Frontal cortex (tissue), 4 donors: ENCODE results near the gene DNAJC4. TPM values are rescaled to one million over a fixed set of nuclear protein-coding genes. Genes with fewer than 3 reads are reported as not detected.
"Not testable (repeated sequence)": the region's sequence is repeated elsewhere in the genome, so short reads cannot be mapped to it uniquely, and the experiment has no call there.

Experiments used
- DNase-seq, 2 donors: peaks; one replicate each; pipeline ENCODE4 v3.0.0; 2012; ENCODE audit warnings: low spot score in 2 of 2
- FAIRE-seq: peaks from 2 replicates; lab custom pipeline; 2012; peaks lifted over from hg19 to GRCh38; lab: Jason Lieb, UNC
- total RNA-seq: library from RNA; depleted of rRNA; stranded (reverse); fragments of >200 nt; gene quantifications from one replicate; pipeline ENCODE4 v1.2.3, GENCODE V29; 2014
- donor health status: control.
- donor health status: control.
- donor health status: control.

Gene DNAJC4
- total RNA-seq, 1 donor from 2014 or later = 9.8 TPM

DNA sequence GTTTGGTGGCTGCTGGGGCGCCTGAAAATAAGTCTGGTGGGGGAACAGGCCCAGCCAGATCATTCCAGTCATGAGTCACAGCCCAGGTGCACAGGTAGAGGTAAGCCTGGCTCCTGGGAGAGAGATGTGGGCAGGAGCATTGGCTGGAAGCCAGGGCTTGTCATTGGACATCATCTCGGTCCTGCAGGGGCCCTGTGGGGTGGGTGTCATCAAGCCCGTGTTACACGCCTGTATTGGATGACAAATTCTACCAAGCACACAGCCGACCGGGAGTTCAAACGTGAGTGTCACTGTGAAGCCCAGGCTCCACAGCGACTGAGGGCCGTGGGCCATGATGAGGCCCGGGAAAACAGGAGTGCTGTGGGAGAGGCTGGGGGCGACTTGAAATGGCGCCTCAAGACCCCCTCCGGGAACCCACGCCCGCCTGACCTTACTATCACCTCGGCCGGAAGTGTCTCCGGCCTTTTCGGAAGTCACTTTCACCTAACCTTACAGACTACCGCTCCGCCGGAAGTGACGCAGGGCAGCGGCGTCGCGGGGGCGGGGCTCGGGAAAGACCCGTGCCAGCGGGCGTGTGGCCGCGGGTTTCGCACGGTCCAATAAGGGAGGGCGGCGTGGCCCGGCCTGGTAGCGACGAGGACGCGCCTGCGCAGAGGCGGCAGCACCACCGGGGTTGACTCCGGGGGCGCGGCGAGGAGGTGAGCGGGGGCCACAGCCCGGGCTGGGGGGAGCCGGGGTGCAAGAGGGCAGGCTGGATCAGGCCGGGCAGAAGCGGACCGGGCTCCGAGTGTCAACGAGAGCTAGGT is 10.3 kb downstream of the DNAJC4 start, which contains the start of gene FKBP2:
TSS of gene FKBP2 (plus strand) at position 661 of the 806 bp plus-strand sequence. CDS start 1,293 bp downstream, outside the sequence.
- peak; percentile 96 to 97 for DNase-seq
- FAIRE-seq = no peak

DNA sequence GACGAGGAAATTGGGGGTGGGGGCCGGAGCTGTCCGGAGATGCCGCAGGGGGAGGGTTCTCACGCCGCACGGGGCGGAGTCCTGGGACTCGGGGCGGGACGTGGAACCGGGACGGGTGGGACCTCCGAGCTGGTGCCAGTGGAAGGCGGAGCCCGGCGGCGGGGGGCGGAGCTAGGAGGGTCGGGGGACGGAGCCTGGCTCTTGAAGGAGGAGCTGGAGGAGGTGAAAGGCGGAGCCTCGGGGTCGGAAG is 10.8 kb downstream of the DNAJC4 start:
- FAIRE-seq = no peak
- peak; percentile 98 to 99 for DNase-seq

- no peak for FAIRE-seq
- DNase-seq = no peak
Observed at GRCh38 chr11:64241491-64242374, 11.4 kb downstream of the DNAJC4 start.

GRCh38 chr11:64243236-64243854 is 13.0 kb downstream of the DNAJC4 start:
- DNase-seq (no peak), FAIRE-seq (no peak)

GRCh38 chr11:64244107-64244506 is 13.8 kb downstream of the DNAJC4 start:
- DNase-seq = no peak
- FAIRE-seq = no peak

GRCh38 chr11:64244966-64245365 is 14.6 kb downstream of the DNAJC4 start:
- no peak for DNase-seq

DNA sequence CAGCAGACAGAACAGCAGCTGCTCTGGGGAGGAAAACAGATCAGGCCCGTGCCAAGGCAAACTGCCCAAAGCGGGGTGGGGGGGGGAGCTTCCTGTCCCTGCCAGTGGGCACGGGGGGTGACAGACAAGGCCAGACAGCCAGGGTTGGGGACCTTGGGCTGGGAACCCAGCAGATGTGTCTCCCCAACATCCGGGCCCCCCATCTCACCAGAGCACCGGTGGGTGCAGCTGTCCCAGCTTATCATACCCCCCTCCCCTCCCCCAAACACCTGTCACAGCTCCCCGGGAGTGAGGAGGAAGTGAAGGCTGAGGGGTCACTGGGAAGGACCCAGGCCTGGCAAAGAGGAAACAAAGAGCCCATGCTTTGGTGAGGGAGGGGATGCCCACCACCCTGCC is 15.1 kb downstream of the DNAJC4 start:
- FAIRE-seq = no peak
- DNase-seq = no peak

More at GRCh38 chr11:64244966-64245365, 14.6 kb downstream of the DNAJC4 start:
- no peak for FAIRE-seq

DNA sequence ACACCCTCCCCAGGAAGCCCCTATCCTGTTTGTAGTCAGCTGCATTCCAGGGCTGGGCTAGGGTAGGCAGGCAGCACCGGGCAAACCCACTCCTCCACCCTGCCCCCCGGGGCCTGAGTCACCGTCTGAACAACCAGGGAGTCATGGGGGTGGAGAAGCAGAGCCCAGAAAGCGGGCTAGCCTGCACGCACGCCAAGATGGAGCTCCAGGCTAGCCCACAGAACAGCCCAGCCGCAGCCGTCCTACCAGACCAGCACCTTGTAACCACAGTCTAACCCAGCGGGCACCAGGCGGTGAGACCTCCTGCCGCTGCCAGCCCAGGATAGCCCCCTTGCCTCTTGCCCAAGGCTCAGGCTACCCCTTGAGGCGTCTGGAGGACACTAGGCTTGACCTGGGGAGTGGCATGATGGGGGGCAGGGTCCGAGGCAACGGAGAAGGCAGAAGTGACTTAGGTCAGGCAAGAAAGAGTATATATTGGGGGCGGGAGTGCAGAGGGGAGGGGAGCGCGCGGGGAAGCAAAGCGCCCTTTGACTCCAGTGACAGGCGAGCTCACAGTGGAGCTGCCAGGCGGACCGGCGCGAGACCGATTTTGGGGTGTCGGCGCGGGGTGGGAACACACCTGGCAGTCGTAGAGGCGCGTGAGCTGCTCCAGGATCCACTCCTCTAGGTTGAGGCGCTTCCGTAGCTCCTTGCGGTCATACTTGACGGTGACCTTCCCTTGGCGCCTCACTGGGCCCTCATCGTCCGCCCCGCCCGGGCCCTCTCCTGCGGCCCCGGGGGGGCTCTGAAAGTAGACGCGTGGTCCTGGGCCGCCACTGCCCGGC is 15.7 kb downstream of the DNAJC4 start:
- no peak for FAIRE-seq

GRCh38 chr11:64246621-64246870 is 16.2 kb downstream of the DNAJC4 start:
- DNase-seq, FAIRE-seq: not testable (repeated sequence)

More for the DNA sequence above, 15.7 kb downstream of the DNAJC4 start:
- peak in 1 of 2 donors; percentile 75 for DNase-seq

GRCh38 chr11:64246871-64247728 is 16.8 kb downstream of the DNAJC4 start, which contains the start of gene PPP1R14B:
Gene PPP1R14B (minus strand): TSS chr11:64246943. CDS start chr11:64246673, 270 bp downstream.
- FAIRE-seq = no peak
- DNase-seq = peak; percentile 91 to 93

GRCh38 chr11:64247729-64248531 is 17.6 kb downstream of the DNAJC4 start:
- DNase-seq (no peak), FAIRE-seq (no peak)

- DNase-seq (no peak), FAIRE-seq (no peak)
Observed at GRCh38 chr11:64248578-64248977, 18.2 kb downstream of the DNAJC4 start.

DNA sequence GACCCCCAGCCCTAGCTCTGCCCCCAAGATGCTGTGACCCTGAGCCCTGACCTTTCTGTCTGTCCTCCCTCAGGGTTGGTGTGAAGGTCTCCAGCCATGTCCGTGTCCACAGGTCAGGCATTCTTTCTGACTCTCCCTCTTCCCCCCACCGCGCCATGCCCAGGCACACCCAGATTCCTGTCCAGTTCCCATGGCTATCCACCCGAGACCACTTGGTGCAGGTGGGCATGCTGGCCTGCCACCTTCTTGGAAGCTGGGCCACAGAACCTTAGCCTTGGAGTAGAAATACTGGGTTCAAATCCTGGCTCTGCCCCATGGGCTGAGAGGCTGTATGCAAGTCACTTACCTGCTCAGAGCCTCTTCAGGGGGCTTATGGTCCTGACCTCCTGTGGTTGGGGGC is 18.7 kb downstream of the DNAJC4 start:
- FAIRE-seq (no peak), DNase-seq (no peak)

DNA sequence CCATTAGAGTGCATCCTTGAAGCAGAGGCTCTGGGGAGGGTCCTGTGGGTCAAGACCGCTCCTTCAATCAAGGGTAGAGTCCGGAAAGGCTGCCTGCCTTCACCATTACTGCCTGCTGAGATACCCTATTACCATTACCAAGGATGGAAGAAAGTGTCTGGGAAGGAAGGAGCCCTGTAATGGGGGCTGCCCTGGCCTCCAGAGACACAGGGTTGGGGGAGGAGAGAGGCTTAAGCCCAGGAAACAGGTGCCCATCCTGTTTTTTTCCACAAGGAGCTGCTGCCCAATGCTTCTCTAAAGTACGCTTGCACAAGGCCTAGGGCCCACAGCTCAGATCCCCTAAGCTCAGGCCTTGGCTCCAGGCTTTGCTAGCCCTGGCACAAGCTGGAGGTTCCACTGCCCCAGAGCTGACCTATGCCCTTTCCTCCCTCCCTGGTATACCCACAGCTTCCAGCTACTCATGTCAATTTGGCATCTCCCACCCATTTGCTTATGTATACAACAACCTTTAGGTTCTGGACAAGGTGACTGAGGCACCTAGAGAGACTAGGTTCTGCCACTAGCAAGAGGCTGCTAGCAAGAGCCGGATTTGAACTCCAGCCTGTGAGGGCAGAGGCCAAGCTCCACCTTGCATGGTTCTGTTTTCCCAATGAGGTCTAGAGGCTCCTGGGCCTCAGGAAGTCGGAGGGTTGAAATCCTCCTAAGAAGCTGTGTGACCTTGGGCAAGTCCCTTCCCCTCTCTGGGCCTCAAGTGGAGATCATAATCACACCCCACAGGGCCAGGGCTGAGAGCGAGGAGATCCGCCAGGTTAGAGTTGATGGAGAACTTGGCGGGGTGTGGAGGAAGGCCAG is 19.4 kb downstream of the DNAJC4 start:
- no peak for FAIRE-seq
- DNase-seq = no peak

DNA sequence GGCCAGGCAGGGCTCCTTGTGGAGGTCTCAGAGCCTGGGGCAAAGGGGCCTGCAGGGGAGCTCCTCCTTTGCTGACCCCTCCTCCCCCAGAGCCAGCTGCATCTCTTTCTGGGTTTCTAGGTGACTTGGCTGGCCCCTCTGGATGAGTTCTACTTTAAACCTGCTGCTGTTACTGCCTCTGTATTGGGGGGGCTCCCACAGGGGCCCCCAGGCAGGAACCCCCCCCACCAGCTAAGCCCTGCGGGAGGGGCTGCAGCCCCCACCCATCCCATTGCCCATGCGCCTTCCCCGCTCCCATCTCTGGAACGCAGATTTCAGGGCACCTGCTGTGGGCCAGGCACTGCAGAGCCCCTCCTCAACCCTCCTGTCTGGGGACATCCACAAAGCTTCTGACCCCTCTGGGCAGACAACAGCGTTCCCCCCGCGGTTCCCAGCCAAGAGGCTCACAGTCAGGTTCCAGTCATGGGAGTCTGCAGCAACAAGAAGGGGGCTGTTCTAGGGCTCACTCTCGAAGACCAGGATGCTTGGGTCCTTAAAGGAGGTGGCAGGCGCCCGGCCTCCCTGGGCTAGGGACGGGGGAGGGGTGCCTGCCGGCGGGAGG is 20.2 kb downstream of the DNAJC4 start:
- FAIRE-seq = no peak
- no peak for DNase-seq

- DNase-seq (peak; percentile 90 to 95), FAIRE-seq (no peak)
Observed at GRCh38 chr11:64251016-64251752, 20.8 kb downstream of the DNAJC4 start, which contains the start of gene PLCB3. Gene PLCB3 (plus strand): TSS chr11:64251530. CDS start chr11:64251650, 120 bp downstream.
